SK-N-SH treated with all-trans-retinoic acid at 6 μM for 48 hours (cell line): ENCODE data around the gene SLC25A36.

Experiments
- ATAC-seq: fragments of 200-7000 bp; cut with Tn5 transposase; 3 replicates; pipeline ENCODE4 v1.9.1; 2020; ENCODE audit warnings: mild to moderate bottlenecking, moderate library complexity
- ARNTL ChIP-seq: fragments of 450-650 bp; formaldehyde crosslinking; IDR thresholded peaks from 2 replicates; pipeline ENCODE4 v1.5.0; 2020; ENCODE audit warnings: low read depth, mild to moderate bottlenecking, moderate library complexity, borderline replicate concordance
- BACH2 ChIP-seq: fragments of 250-450 bp; sonication (Bioruptor Pico); IDR thresholded peaks from 2 replicates; pipeline ENCODE4 v1.9.0; 2021; ENCODE audit warnings: mild to moderate bottlenecking, borderline replicate concordance
- CSRNP3 ChIP-seq: fragments of 250-450 bp; sonication (Bioruptor Pico); IDR thresholded peaks from 2 replicates; pipeline ENCODE4 v1.5.1; 2021; ENCODE audit warnings: mild to moderate bottlenecking, moderate library complexity
- ESRRG ChIP-seq: fragments of 250-450 bp; sonication (Bioruptor Pico); IDR thresholded peaks from 2 replicates; pipeline ENCODE4 v1.6.1; 2021; ENCODE audit warnings: mild to moderate bottlenecking
- GLIS3 ChIP-seq: fragments of 250-450 bp; sonication (Bioruptor Pico); IDR thresholded peaks from 2 replicates; pipeline ENCODE4 v1.5.0; 2020; ENCODE audit warnings: mild to moderate bottlenecking, moderate library complexity
- ISL1 ChIP-seq: fragments of 250-450 bp; sonication (Bioruptor Pico); IDR thresholded peaks from 2 replicates; pipeline ENCODE4 v2.1.2; 2022; ENCODE audit warnings: mild to moderate bottlenecking, moderate library complexity
- OSR1 ChIP-seq: fragments of 250-450 bp; sonication (Bioruptor Pico); IDR thresholded peaks from 2 replicates; pipeline ENCODE4 v1.8.0; 2022; ENCODE audit warnings: moderate library complexity, mild to moderate bottlenecking, inconsistent platforms
- PATZ1 ChIP-seq: fragments of 250-450 bp; sonication (Bioruptor Pico); IDR thresholded peaks from 2 replicates; pipeline ENCODE4 v1.8.0; 2020; ENCODE audit warnings: mild to moderate bottlenecking, moderate library complexity, borderline replicate concordance
- PPARA ChIP-seq: fragments of 250-450 bp; sonication (Bioruptor Pico); IDR thresholded peaks from 2 replicates; pipeline ENCODE4 v1.5.0; 2020; ENCODE audit warnings: mild to moderate bottlenecking, borderline replicate concordance
- RARB ChIP-seq: fragments of 250-450 bp; sonication (Bioruptor Pico); IDR thresholded peaks from 2 replicates; pipeline ENCODE4 v1.8.0; 2021; ENCODE audit warnings: mild to moderate bottlenecking, moderate library complexity
- SNAI2 ChIP-seq: fragments of 250-450 bp; sonication (Bioruptor Pico); IDR thresholded peaks from 2 replicates; pipeline ENCODE4 v1.5.0; 2020; ENCODE audit warnings: mild to moderate bottlenecking, moderate library complexity
- TCF4 ChIP-seq: fragments of 250-450 bp; sonication (Bioruptor Pico); IDR thresholded peaks from 2 replicates; pipeline ENCODE4 v1.8.0; 2021; ENCODE audit warnings: mild to moderate bottlenecking, moderate library complexity, borderline replicate concordance
- TSHZ2 ChIP-seq: fragments of 250-450 bp; sonication (Bioruptor Pico); IDR thresholded peaks from 2 replicates; pipeline ENCODE4 v1.5.0; 2020; ENCODE audit warnings: mild to moderate bottlenecking, moderate library complexity
- ZC3H10 ChIP-seq: fragments of 250-450 bp; sonication (Bioruptor Pico); IDR thresholded peaks from 2 replicates; pipeline ENCODE4 v1.5.1; 2021; ENCODE audit warnings: mild to moderate bottlenecking, moderate library complexity
- ZFP3 ChIP-seq: fragments of 250-450 bp; sonication (Bioruptor Pico); IDR thresholded peaks from 2 replicates; pipeline ENCODE4 v1.5.0; 2020; ENCODE audit warnings: mild to moderate bottlenecking, moderate library complexity
- ZNF565 ChIP-seq: fragments of 450-650 bp; formaldehyde crosslinking; conservative IDR thresholded peaks from 2 replicates; pipeline ENCODE4 v1.5.0; 2020; ENCODE audit warnings: low read depth, mild to moderate bottlenecking, moderate library complexity
- ZNF70 ChIP-seq: fragments of 450-650 bp; formaldehyde crosslinking; IDR thresholded peaks from 2 replicates; pipeline ENCODE4 v1.5.0; 2020; ENCODE audit warnings: mild to moderate bottlenecking, moderate library complexity
- ZNF8 ChIP-seq: fragments of 450-650 bp; formaldehyde crosslinking; IDR thresholded peaks from 2 replicates; pipeline ENCODE4 v1.5.0; 2020; ENCODE audit warnings: mild to moderate bottlenecking, moderate library complexity

Gene SLC25A36

GRCh38 chr3:140904521-140904920, 37.1 kb upstream of the SLC25A36 start (continued):
- TF ChIP-seq CSRNP3 (CRISPR knock-in tag) (no peak), OSR1 (no peak), TSHZ2 (CRISPR knock-in tag) (no peak), BACH2 (CRISPR knock-in tag) (no peak), ZNF565 (CRISPR knock-in tag) (no peak), PPARA (no peak), ZNF8 (CRISPR knock-in tag) (no peak), SNAI2 (CRISPR knock-in tag) (no peak), ZNF70 (CRISPR knock-in tag) (no peak), RARB (no peak)

- ATAC-seq = no peak
- TF ChIP-seq TCF4 (CRISPR knock-in tag) (no peak), ARNTL (CRISPR knock-in tag) (no peak), ZNF8 (CRISPR knock-in tag) (no peak), CSRNP3 (CRISPR knock-in tag) (no peak), ZC3H10 (CRISPR knock-in tag) (no peak), PATZ1 (CRISPR knock-in tag) (no peak)
- TF ChIP-seq, all 23 proteins: peak for 0
Measured at GRCh38 chr3:140905559-140905958, 36.1 kb upstream of the SLC25A36 start.

GRCh38 chr3:140906785-140907184, 34.9 kb upstream of the SLC25A36 start:
- TF ChIP-seq OSR1 = no peak
- TF ChIP-seq ARNTL (CRISPR knock-in tag) = no peak
- no peak for TF ChIP-seq BACH2 (CRISPR knock-in tag)
- no peak for TF ChIP-seq ZFP3 (CRISPR knock-in tag)
- no peak for TF ChIP-seq TCF4 (CRISPR knock-in tag)
- no peak for TF ChIP-seq ISL1 (CRISPR knock-in tag)
- TF ChIP-seq ZNF70 (CRISPR knock-in tag) = no peak
- TF ChIP-seq, all 23 proteins: peak for 0
- no peak for ATAC-seq

- ATAC-seq = peak; percentile 79
- no peak for TF ChIP-seq TCF4 (CRISPR knock-in tag)
- no peak for TF ChIP-seq ZNF8 (CRISPR knock-in tag)
- no peak for TF ChIP-seq ISL1 (CRISPR knock-in tag)
- TF ChIP-seq ZNF565 (CRISPR knock-in tag) = no peak
Measured at GRCh38 chr3:140910860-140911259, 30.8 kb upstream of the SLC25A36 start.

GRCh38 chr3:140911822-140912221, 29.8 kb upstream of the SLC25A36 start:
- no peak for ATAC-seq
- no peak for TF ChIP-seq ZC3H10 (CRISPR knock-in tag)
- no peak for TF ChIP-seq ZFP3 (CRISPR knock-in tag)
- no peak for TF ChIP-seq TCF4 (CRISPR knock-in tag)
- no peak for TF ChIP-seq OSR1
- no peak for TF ChIP-seq ESRRG
- no peak for TF ChIP-seq RARB
- no peak for TF ChIP-seq BACH2 (CRISPR knock-in tag)
- no peak for TF ChIP-seq ZNF8 (CRISPR knock-in tag)
- no peak for TF ChIP-seq CSRNP3 (CRISPR knock-in tag)
- no peak for TF ChIP-seq TSHZ2 (CRISPR knock-in tag)
- no peak for TF ChIP-seq ZNF70 (CRISPR knock-in tag)
- no peak for TF ChIP-seq GLIS3 (CRISPR knock-in tag)
- no peak for TF ChIP-seq SNAI2 (CRISPR knock-in tag)
- no peak for TF ChIP-seq ZNF565 (CRISPR knock-in tag)
